ENCODE measurements around the gene CDH13. TPM values are rescaled to one million over a fixed set of nuclear protein-coding genes. Genes with fewer than 3 reads are reported as not detected.

CDH13 gene
- total and polyA plus RNA-seq, 2 donors (not counting 1 experiment from before 2014, with no cell fraction given): 27.6 to 96.7 TPM

GRCh38 chr16:83447560-83447959, 820.8 kb downstream of the CDH13 start:
- Histone ChIP-seq H3K27ac (ENCODE audit: insufficient read depth, low read length) (no peak overlapping the region), H3K4me3 (replicated peaks in 1 of 4; ENCODE audit: control extremely low read depth in 1 of 4, insufficient read depth in 1 of 4, low read depth in 3 of 4, low read length in 4 of 4) (no peak overlapping the region), H3K9ac (ENCODE audit: insufficient read depth, low read length) (no peak overlapping the region), H3K27me3 (ENCODE audit: control insufficient read depth, insufficient read depth, low read length) (no peaks in the 10 kb centered on the region), H3K79me2 (ENCODE audit: control insufficient read depth, insufficient read depth, low read length) (no peaks in the 10 kb centered on the region), H3K4me2 (ENCODE audit: extremely low read depth, insufficient read depth, low read length) (no peak overlapping the region), H3K9me3 (ENCODE audit: control insufficient read depth, insufficient read depth, low read depth, low read length) (no peaks in the 10 kb centered on the region), H3K4me1 (ENCODE audit: control insufficient read depth, extremely low read depth, insufficient read depth, low read length) (no peaks in the 10 kb centered on the region), H4K20me1 (ENCODE audit: control insufficient read depth, extremely low read depth, insufficient read depth, low read length) (no peaks in the 10 kb centered on the region), H2AFZ (ENCODE audit: low read length) (no peak overlapping the region), H3K36me3 (ENCODE audit: control insufficient read depth, insufficient read depth, low read length) (no peaks in the 10 kb centered on the region)
- TF ChIP-seq EZH2 (IDR thresholded peaks at IDR 0.05; ENCODE audit: low read length, missing control alignments) (no peak), CTCF (conservative IDR thresholded peaks at IDR 0.05 in 1 of 2, IDR thresholded peaks at IDR 0.05 in 1 of 2; ENCODE audit: low read depth in 1 of 2, low read length in 2 of 2) (no peak)
- no peak for DNase-seq (ENCODE audit: low read depth in 2 of 2)

- Histone ChIP-seq H3K4me1 (ENCODE audit: control insufficient read depth, extremely low read depth, insufficient read depth, low read length) (no peaks in the 10 kb centered on the region), H3K27me3 (ENCODE audit: control insufficient read depth, insufficient read depth, low read length) (no peaks in the 10 kb centered on the region), H4K20me1 (ENCODE audit: control insufficient read depth, extremely low read depth, insufficient read depth, low read length) (no peaks in the 10 kb centered on the region), H3K4me3 (replicated peaks in 1 of 4; ENCODE audit: control extremely low read depth in 1 of 4, insufficient read depth in 1 of 4, low read depth in 3 of 4, low read length in 4 of 4) (no peak overlapping the region), H3K4me2 (ENCODE audit: extremely low read depth, insufficient read depth, low read length) (no peak overlapping the region), H3K9ac (ENCODE audit: insufficient read depth, low read length) (no peak overlapping the region), H3K36me3 (ENCODE audit: control insufficient read depth, insufficient read depth, low read length) (no peaks in the 10 kb centered on the region), H3K9me3 (ENCODE audit: control insufficient read depth, insufficient read depth, low read depth, low read length) (no peaks in the 10 kb centered on the region), H3K27ac (ENCODE audit: insufficient read depth, low read length) (no peak overlapping the region), H3K79me2 (ENCODE audit: control insufficient read depth, insufficient read depth, low read length) (no peaks in the 10 kb centered on the region), H2AFZ (ENCODE audit: low read length) (no peak overlapping the region)
- no peak for DNase-seq (ENCODE audit: low read depth in 2 of 2)
- TF ChIP-seq CTCF (conservative IDR thresholded peaks at IDR 0.05 in 1 of 2, IDR thresholded peaks at IDR 0.05 in 1 of 2; ENCODE audit: low read depth in 1 of 2, low read length in 2 of 2) (no peak), EZH2 (IDR thresholded peaks at IDR 0.05; ENCODE audit: low read length, missing control alignments) (no peak)
Measured at GRCh38 chr16:83449861-83450260, 823.1 kb downstream of the CDH13 start.

GRCh38 chr16:83453977-83454376, 827.2 kb downstream of the CDH13 start:
- Histone ChIP-seq H2AFZ (ENCODE audit: low read length) (no peak overlapping the region), H3K9me3 (ENCODE audit: control insufficient read depth, insufficient read depth, low read depth, low read length) (no peaks in the 10 kb centered on the region), H3K27me3 (ENCODE audit: control insufficient read depth, insufficient read depth, low read length) (no peaks in the 10 kb centered on the region), H3K79me2 (ENCODE audit: control insufficient read depth, insufficient read depth, low read length) (no peaks in the 10 kb centered on the region), H3K4me1 (ENCODE audit: control insufficient read depth, extremely low read depth, insufficient read depth, low read length) (no peaks in the 10 kb centered on the region), H3K4me3 (replicated peaks in 1 of 4; ENCODE audit: control extremely low read depth in 1 of 4, insufficient read depth in 1 of 4, low read depth in 3 of 4, low read length in 4 of 4) (no peak overlapping the region), H3K4me2 (ENCODE audit: extremely low read depth, insufficient read depth, low read length) (no peak overlapping the region), H4K20me1 (ENCODE audit: control insufficient read depth, extremely low read depth, insufficient read depth, low read length) (no peaks in the 10 kb centered on the region), H3K36me3 (ENCODE audit: control insufficient read depth, insufficient read depth, low read length) (no peaks in the 10 kb centered on the region), H3K9ac (ENCODE audit: insufficient read depth, low read length) (no peak overlapping the region), H3K27ac (ENCODE audit: insufficient read depth, low read length) (no peak overlapping the region)
- TF ChIP-seq EZH2 (IDR thresholded peaks at IDR 0.05; ENCODE audit: low read length, missing control alignments) (no peak), CTCF (conservative IDR thresholded peaks at IDR 0.05 in 1 of 2, IDR thresholded peaks at IDR 0.05 in 1 of 2; ENCODE audit: low read depth in 1 of 2, low read length in 2 of 2) (no peak)
- no peak for DNase-seq (ENCODE audit: low read depth in 2 of 2)

Data from fibroblast of lung (primary cell).